Left lung (tissue), 10 donors: ENCODE measurements around the gene GGT6. TPM values are rescaled to one million over a fixed set of nuclear protein-coding genes. Genes with fewer than 3 reads are reported as not detected.

Experiments
- ATAC-seq: fragments of 200-7000 bp; cut with Tn5 transposase; one replicate; pipeline ENCODE4 v1.9.1; 2020; ENCODE audit warnings: moderate library complexity
- DNase-seq, 4 donors: peaks; one replicate each; pipeline ENCODE4 v3.0.0-alpha.2; 2013 to 2020
- H3K27ac ChIP-seq, 2 donors: fragments of 200-600 bp; sonication (generic) in 1 of 2; one replicate each; pipeline versions ENCODE4 v1.5.0 to v1.8.0; 2020 to 2021
- H3K27me3 ChIP-seq, 2 donors: fragments of 200-600 bp; sonication (generic) in 1 of 2; one replicate each; pipeline versions ENCODE4 v1.5.0 to v1.8.0; 2020 to 2021
- H3K36me3 ChIP-seq, 2 donors: fragments of 200-600 bp; sonication (generic) in 1 of 2; one replicate each; pipeline versions ENCODE4 v1.5.0 to v1.8.0; 2020 to 2021
- H3K4me1 ChIP-seq, 2 donors: fragments of 200-600 bp; one replicate each; pipeline ENCODE4 v1.8.0; 2021
- H3K4me3 ChIP-seq, 2 donors: fragments of 200-600 bp; sonication (generic) in 1 of 2; one replicate each; pipeline versions ENCODE4 v1.5.0 to v1.8.0; 2020 to 2021; ENCODE audit warnings: mild to moderate bottlenecking in 1 of 2
- H3K9me3 ChIP-seq, 2 donors: fragments of 200-600 bp; sonication (generic) in 1 of 2; one replicate each; pipeline versions ENCODE4 v1.5.0 to v1.8.0; 2020 to 2021
- CTCF ChIP-seq, 2 donors: fragments of 200-600 bp; sonication (generic) in 1 of 2; IDR thresholded peaks; one replicate each; pipeline versions ENCODE4 v1.5.0 to v1.8.0; 2021; ENCODE audit warnings: antibody characterized with exemption in 2 of 2
- intact Hi-C, 2 donors: fragments of 100-400 bp; cut with DNase I; formaldehyde crosslinking; loops; one replicate each; pipeline versions ENCODE4 v1.11.2 to v1.14.2; 2022
- polyA plus RNA-seq, 6 donors: library from polyadenylated mRNA; unstranded; fragments of 120-200 nt; gene quantifications; one replicate each; pipeline ENCODE4 v1.2.1, GENCODE V29; 2013; ENCODE audit not compliant: insufficient read length in 6 of 6
- total RNA-seq, 2 donors: library from RNA; stranded (reverse); fragmentation: NEBNext Ultra II Directional; extraction: Animal tissue kit (Norgen Biotek cat#: 25700); gene quantifications; one replicate each; pipeline ENCODE4 v1.2.1, GENCODE V29; 2021
- donor health status: DM: no; HTN: yes; CAD: no.
- donor health status: DM: no; HTN: no; CAD: no.

The GGT6 gene
- total and polyA plus RNA-seq, 8 donors = 1.8 to 17.4 (median 6.4) TPM

GRCh38 chr17:4554441-4554996 lies 5.9 kb downstream of the GGT6 start:
- Histone ChIP-seq H3K4me3 (peak overlapping the region; percentile 93 to 98), H3K36me3 (peaks cover 0 to 45% of the 10 kb centered on the region in 2 donors), H3K27me3 (no peaks in the 10 kb centered on the region), H3K27ac (peak overlapping the region in 1 of 2 donors; percentile 92), H3K9me3 (no peaks in the 10 kb centered on the region), H3K4me1 (peaks cover 13 to 25% of the 10 kb centered on the region in 2 donors)
- intact Hi-C loops = no loop called here
- TF ChIP-seq CTCF (IDR thresholded peaks at IDR 0.05) = no peak
- DNase-seq = no peak
- ATAC-seq = peak; percentile 22

DNA sequence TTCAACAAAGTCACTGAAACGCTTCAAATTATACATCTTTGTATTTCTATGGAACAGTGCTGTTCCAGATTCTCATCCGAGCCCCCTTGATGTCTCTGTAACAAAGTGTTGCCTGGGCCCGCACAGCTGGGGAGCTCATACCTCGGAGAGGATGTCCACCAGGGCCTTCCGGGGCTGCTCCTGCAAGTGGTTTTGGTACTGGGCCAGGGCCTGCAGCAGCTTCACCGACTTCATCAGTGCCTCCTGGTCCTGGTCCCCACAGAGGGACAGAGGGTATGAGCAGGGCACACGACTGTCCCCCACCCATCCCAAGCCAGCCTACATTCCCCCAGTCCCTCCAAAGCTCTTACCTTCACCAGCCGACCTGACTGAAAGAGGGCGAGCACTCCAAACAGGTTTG lies 6.7 kb downstream of the GGT6 start:
- peak in 1 of 4 donors; percentile 58 for DNase-seq
- peak overlapping the region in 1 of 2 donors; percentile 98 for H3K4me3 ChIP-seq

DNA sequence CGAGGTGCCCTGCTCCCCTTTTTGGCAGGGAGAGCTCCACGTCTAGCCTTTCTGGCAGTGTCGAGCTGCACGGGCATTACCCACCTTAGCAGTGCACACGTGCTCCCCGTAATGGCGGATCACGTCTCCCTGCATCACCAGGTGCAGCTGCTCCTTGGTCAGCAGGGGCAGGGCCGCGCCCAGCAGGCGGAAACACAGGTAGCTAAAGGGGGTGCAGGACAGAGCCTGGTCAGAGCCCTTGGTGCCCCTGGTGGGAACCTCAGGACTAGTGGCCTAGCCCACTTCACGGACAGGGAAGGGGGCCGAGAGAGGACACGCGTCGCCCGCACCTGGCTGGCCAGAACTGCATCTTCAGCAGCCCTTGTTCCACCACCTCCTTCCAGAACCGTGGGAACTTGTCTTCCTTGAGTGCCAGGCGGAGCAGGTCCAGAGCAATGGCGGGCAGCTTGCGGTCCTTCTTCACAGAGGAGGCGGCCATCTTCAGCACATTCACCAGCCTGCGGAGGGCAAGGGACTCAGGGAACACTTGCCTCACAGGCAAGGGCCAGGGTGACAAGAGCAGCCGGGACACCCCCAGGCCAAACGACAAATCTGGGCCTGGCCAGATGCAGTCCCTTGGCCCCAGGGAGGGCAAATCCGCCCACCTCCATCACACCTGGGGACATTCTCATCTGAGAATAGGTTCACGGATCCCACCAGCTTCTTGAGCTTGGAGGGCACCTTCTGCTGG lies 8.4 kb downstream of the GGT6 start:
- intact Hi-C loops = no loop called here
- TF ChIP-seq CTCF (IDR thresholded peaks at IDR 0.05) = no peak
- H3K36me3 ChIP-seq = peaks cover 0 to 70% of the 10 kb centered on the region in 2 donors
- no peak overlapping the region for H3K27ac ChIP-seq
- ATAC-seq (no peak), DNase-seq (peak in 2 of 4 donors; percentile 30 to 61)
- no peaks in the 10 kb centered on the region for H3K27me3 ChIP-seq
- no peak overlapping the region for H3K4me3 ChIP-seq
- H3K9me3 ChIP-seq = no peaks in the 10 kb centered on the region
- peaks cover 13 to 25% of the 10 kb centered on the region in 2 donors for H3K4me1 ChIP-seq

More for the DNA sequence above, 6.7 kb downstream of the GGT6 start:
- no peaks in the 10 kb centered on the region for H3K9me3 ChIP-seq
- H3K27ac ChIP-seq = no peak overlapping the region
- peaks cover 0 to 53% of the 10 kb centered on the region in 2 donors for H3K36me3 ChIP-seq
- ATAC-seq = no peak
- no peak for TF ChIP-seq CTCF (IDR thresholded peaks at IDR 0.05)
- intact Hi-C loops = no loop called here
- peaks cover 13 to 25% of the 10 kb centered on the region in 2 donors for H3K4me1 ChIP-seq
- no peaks in the 10 kb centered on the region for H3K27me3 ChIP-seq

DNA sequence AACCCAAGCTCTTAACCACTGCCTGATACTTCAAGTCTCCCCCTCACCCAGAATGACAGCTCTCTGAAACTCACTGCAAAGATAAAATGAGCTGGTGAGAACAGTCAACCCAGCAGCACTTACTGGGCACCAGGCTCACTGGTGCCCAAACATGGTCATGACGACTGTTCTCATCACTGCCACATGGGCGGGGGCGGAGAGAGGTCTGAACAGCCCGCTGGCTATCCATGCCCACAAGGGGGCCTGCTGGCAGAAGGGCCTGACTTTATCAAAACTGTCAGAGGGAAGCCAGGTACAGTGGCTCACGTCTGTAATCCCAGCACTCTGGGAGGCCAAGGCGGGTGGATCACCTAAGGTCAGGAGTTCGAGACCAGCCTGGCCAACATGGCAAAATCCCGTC lies 9.2 kb downstream of the GGT6 start:
- Histone ChIP-seq H3K4me3 (no peak overlapping the region), H3K27me3 (no peaks in the 10 kb centered on the region), H3K4me1 (peaks cover 13 to 24% of the 10 kb centered on the region in 2 donors), H3K36me3 (peaks cover 0 to 79% of the 10 kb centered on the region in 2 donors), H3K9me3 (no peaks in the 10 kb centered on the region), H3K27ac (no peak overlapping the region)
- DNase-seq (no peak), ATAC-seq (no peak)
- intact Hi-C loops = no loop called here
- TF ChIP-seq CTCF (IDR thresholded peaks at IDR 0.05) = no peak

DNA sequence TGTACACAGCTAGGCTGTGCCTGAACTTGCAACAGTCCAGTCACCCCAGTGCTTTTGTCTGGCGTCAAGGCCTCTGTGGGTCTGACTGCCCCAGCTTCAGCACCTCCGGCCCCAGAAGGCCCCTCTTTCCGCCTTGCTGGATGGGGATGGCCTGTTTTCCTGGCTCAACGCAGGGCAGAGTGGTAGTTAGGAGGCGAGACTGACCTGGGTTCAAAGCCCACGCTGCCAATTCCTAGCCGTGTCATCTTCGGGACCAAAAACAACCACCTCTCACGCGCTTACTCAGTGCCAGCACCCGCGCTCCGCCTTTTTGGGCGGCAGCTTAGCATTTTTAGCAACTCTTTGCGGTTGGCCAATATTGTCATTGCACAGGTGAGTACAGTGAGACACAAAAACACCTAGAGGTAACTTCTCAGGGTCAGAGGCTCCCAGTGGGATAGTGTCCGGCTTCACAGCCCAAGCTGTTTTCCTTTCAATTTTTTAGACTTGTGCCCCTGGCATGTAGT lies 9.8 kb downstream of the GGT6 start:
- Histone ChIP-seq H3K9me3 (no peaks in the 10 kb centered on the region), H3K27ac (no peak overlapping the region), H3K4me1 (peaks cover 10 to 19% of the 10 kb centered on the region in 2 donors), H3K36me3 (peaks cover 0 to 84% of the 10 kb centered on the region in 2 donors), H3K27me3 (no peaks in the 10 kb centered on the region), H3K4me3 (no peak overlapping the region)
- intact Hi-C loops = no loop called here
- DNase-seq (peak in 1 of 4 donors; percentile 61), ATAC-seq (no peak)
- TF ChIP-seq CTCF (IDR thresholded peaks at IDR 0.05) = no peak
